ENCODE results near the gene PLEKHO2. TPM values are rescaled to one million over a fixed set of nuclear protein-coding genes. Genes with fewer than 3 reads are reported as not detected.

Gene PLEKHO2
- total RNA-seq, 2 experiments from 2014 or later, result 12.0 to 24.5 TPM

DNA sequence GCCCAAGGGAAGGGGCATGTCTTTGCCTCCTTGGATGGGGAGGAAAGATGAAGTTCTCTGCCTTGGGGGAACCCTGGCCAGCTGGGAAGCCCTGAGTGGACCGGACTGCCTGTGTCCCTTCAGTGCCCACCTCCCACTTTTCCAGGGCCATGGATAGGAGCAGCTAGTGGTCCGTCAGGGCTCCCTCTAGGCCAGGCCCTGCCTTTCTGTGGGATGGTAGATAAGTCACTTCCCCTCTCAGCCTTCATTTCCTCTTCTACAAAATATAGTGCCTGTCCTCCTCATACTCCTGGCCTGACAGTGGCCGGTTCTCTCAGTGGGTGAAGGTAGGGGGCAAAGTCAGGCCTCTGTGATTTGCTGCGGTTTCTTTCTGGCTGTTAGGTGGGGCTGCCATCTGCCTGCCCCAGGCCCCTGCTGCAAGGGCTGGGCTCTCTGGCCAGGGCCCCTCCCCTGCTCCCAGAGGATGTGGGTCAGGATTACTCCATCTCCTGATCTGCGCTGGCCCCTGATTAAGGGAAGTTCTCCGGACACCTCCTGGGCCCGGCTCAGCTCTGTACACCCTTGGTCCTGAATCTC is 1.4 kb downstream of the PLEKHO2 start:
- H2AFZ ChIP-seq (ENCODE audit: low read length), result no peak overlapping the region

DNA sequence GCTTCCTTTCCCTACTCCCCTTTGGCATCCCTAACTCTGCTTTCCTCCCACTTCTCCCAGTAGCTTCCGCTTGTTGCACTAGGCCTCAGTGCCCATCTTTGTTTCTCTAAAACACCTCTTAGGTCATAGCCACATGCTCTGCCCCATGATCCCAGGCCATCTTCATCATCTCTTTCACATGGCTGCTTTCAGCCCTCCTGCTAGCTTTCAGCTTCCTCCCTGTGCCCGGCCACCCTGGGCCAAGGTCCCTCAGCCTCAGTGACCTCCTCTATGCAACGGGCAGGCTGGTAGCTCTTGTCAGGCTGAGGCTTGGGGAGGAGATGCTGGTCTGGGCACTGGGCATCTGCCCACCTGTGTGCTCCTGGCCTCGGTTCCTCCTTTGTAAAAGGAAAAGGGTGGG is 2.3 kb downstream of the PLEKHO2 start:
- intact Hi-C loops (cut with micrococcal nuclease; ENCODE audit: unreplicated experiment), result loop anchor here (5.0 kb wide), 1 partner anchor 183 kb away; the partner anchor contains the start of gene MTFMT
- peak overlapping the region; percentile 95 for H3K4me2 ChIP-seq (ENCODE audit: low read length)
- BruUV-seq (replicated peaks), result no TSS peak
- H3K4me3 ChIP-seq (ENCODE audit: low read depth, low read length, poor library complexity, severe bottlenecking), result peak overlapping the region; percentile 92
- H3K4me1 ChIP-seq (ENCODE audit: insufficient read depth, low read length, poor library complexity, severe bottlenecking), result peaks cover 66% of the 10 kb centered on the region
- no peaks in the 10 kb centered on the region for H3K9me2 ChIP-seq (ENCODE audit: insufficient read depth, low read length)
- DNase-seq (ENCODE audit: low spot score), result no peak
- no peak overlapping the region for H2AFZ ChIP-seq (ENCODE audit: low read length)
- H3K36me3 ChIP-seq (ENCODE audit: insufficient read depth, low read length), result peaks cover 9% of the 10 kb centered on the region
- 0 out of 2 replicates have a peak, but pooled peaks cover 4% of the 10 kb centered on the region for H4K20me1 ChIP-seq (ENCODE audit: insufficient read depth, low read length)
- CTCF ChIA-PET (ENCODE audit: unreplicated experiment), result no interaction called here
- H3K27ac ChIP-seq (ENCODE audit: low read depth, low read length, poor library complexity, severe bottlenecking), result peak overlapping the region; percentile 46
- TF ChIP-seq, protein P1, sequence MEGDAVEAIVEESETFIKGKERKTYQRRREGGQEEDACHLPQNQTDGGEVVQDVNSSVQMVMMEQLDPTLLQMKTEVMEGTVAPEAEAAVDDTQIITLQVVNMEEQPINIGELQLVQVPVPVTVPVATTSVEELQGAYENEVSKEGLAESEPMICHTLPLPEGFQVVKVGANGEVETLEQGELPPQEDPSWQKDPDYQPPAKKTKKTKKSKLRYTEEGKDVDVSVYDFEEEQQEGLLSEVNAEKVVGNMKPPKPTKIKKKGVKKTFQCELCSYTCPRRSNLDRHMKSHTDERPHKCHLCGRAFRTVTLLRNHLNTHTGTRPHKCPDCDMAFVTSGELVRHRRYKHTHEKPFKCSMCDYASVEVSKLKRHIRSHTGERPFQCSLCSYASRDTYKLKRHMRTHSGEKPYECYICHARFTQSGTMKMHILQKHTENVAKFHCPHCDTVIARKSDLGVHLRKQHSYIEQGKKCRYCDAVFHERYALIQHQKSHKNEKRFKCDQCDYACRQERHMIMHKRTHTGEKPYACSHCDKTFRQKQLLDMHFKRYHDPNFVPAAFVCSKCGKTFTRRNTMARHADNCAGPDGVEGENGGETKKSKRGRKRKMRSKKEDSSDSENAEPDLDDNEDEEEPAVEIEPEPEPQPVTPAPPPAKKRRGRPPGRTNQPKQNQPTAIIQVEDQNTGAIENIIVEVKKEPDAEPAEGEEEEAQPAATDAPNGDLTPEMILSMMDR (conservative IDR thresholded peaks at IDR 0.05; ENCODE audit: low read length), result no peak
- no peak for TF ChIP-seq EZH2phosphoT487 (IDR thresholded peaks at IDR 0.05; ENCODE audit: borderline replicate concordance, low read depth, low read length)
- H3K79me2 ChIP-seq (ENCODE audit: insufficient read depth, low read depth, low read length), result peaks cover 36% of the 10 kb centered on the region
- POLR2A ChIA-PET, result interaction anchor here (0.6 to 2.3 kb wide), 3 partner anchors 15 to 50 kb away, joined by 3 to 13 read pairs (median 3); no protein-coding TSS in a partner anchor
- H3K9me3 ChIP-seq (ENCODE audit: low read length), result no peaks in the 10 kb centered on the region

More for the DNA sequence above, 1.4 kb downstream of the PLEKHO2 start:
- H3K36me3 ChIP-seq (ENCODE audit: insufficient read depth, low read length), result peaks cover 3% of the 10 kb centered on the region
- ChIA-PET CTCF (ENCODE audit: unreplicated experiment) (no interaction called here), POLR2A (interaction anchor here (0.5 to 2.3 kb wide), 6 partner anchors 14 to 132 kb away, joined by 3 to 13 read pairs (median 4); no protein-coding TSS in a partner anchor)
- H3K4me1 ChIP-seq (ENCODE audit: insufficient read depth, low read length, poor library complexity, severe bottlenecking), result peaks cover 66% of the 10 kb centered on the region
- peak; percentile 46 for DNase-seq (ENCODE audit: low spot score)
- H3K9me3 ChIP-seq (ENCODE audit: low read length), result no peaks in the 10 kb centered on the region
- no peaks in the 10 kb centered on the region for H3K9me2 ChIP-seq (ENCODE audit: insufficient read depth, low read length)
- H3K27ac ChIP-seq (ENCODE audit: low read depth, low read length, poor library complexity, severe bottlenecking), result peak overlapping the region; percentile 56
- 0 out of 2 replicates have a peak, but pooled peaks cover 4% of the 10 kb centered on the region for H4K20me1 ChIP-seq (ENCODE audit: insufficient read depth, low read length)
- peaks cover 36% of the 10 kb centered on the region for H3K79me2 ChIP-seq (ENCODE audit: insufficient read depth, low read depth, low read length)
- TF ChIP-seq, protein P1 (conservative IDR thresholded peaks at IDR 0.05; ENCODE audit: low read length), result no peak
- TF ChIP-seq EZH2phosphoT487 (IDR thresholded peaks at IDR 0.05; ENCODE audit: borderline replicate concordance, low read depth, low read length), result no peak
- peak overlapping the region; percentile 92 for H3K4me3 ChIP-seq (ENCODE audit: low read depth, low read length, poor library complexity, severe bottlenecking)
- H3K4me2 ChIP-seq (ENCODE audit: low read length), result peak overlapping the region; percentile 95
- no TSS peak for BruUV-seq (replicated peaks)
- intact Hi-C loops (cut with micrococcal nuclease; ENCODE audit: unreplicated experiment), result loop anchor here (5.0 kb wide), 1 partner anchor 184 kb away; the partner anchor contains the start of gene MTFMT
